Measurements from ENCODE around the gene ALOX12B.

DNA sequence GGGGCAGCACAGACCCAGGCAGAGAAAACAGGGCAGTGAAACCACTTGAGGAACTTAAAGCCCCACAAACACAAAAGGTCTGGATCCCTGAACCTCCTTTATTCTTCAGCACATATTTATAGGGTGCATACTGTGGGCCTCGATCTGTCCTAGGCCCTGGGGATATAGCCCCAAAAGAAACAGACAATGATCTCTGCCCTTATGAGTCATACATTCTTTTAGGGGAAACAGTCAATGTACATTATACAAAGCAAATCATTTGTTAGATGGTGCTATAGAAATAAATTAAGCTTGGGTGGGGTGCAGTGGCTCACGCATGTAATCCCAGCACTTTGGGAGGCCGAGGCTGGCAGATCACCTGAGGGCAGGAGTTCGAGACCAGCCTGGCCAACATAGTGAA, 46.4 kb upstream of the ALOX12B start:
- TF ChIP-seq, protein P1, sequence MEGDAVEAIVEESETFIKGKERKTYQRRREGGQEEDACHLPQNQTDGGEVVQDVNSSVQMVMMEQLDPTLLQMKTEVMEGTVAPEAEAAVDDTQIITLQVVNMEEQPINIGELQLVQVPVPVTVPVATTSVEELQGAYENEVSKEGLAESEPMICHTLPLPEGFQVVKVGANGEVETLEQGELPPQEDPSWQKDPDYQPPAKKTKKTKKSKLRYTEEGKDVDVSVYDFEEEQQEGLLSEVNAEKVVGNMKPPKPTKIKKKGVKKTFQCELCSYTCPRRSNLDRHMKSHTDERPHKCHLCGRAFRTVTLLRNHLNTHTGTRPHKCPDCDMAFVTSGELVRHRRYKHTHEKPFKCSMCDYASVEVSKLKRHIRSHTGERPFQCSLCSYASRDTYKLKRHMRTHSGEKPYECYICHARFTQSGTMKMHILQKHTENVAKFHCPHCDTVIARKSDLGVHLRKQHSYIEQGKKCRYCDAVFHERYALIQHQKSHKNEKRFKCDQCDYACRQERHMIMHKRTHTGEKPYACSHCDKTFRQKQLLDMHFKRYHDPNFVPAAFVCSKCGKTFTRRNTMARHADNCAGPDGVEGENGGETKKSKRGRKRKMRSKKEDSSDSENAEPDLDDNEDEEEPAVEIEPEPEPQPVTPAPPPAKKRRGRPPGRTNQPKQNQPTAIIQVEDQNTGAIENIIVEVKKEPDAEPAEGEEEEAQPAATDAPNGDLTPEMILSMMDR (IDR thresholded peaks at IDR 0.05), result no peak
- TF ChIP-seq POLR2A (IDR thresholded peaks at IDR 0.05), result no peak
